Mesodermal cell (in vitro differentiated cells): ENCODE measurements around the gene COL23A1.
A peak's percentile ranks its signal among the peaks of the same experiment; 100 is the strongest.

Source experiments
- H3K27ac ChIP-seq: 2 replicates; pipeline ENCODE4 v1.7.0; 2013; ENCODE audit warnings: mild to moderate bottlenecking, low read depth, low read length, moderate library complexity; ENCODE audit not compliant: severe bottlenecking
- H3K36me3 ChIP-seq: 2 replicates; pipeline ENCODE4 v1.7.1; 2013; ENCODE audit warnings: mild to moderate bottlenecking, low read length, moderate library complexity; ENCODE audit not compliant: control insufficient read depth, insufficient read depth
- H3K4me1 ChIP-seq: one replicate; pipeline ENCODE4 v1.7.1; 2013; ENCODE audit warnings: mild to moderate bottlenecking, low read length; ENCODE audit not compliant: insufficient read depth, control insufficient read depth, poor library complexity, severe bottlenecking
- H3K4me3 ChIP-seq: 2 replicates; pipeline ENCODE4 v1.7.0; 2013; ENCODE audit warnings: low read length, control low read depth, mild to moderate bottlenecking; ENCODE audit not compliant: insufficient read depth, poor library complexity, severe bottlenecking; ENCODE audit errors: extremely low read depth
- H3K9me3 ChIP-seq: 2 replicates; pipeline ENCODE4 v1.7.1; 2013; ENCODE audit warnings: mild to moderate bottlenecking, low read length, moderate library complexity; ENCODE audit not compliant: control insufficient read depth
- WGBS, 2 experiments: methylation state at CpG; one replicate each; pipeline ENCODE4 v1.1.5; 2013; ENCODE audit warnings: missing lambda C conversion rate in 2 of 2; ENCODE audit not compliant: insufficient coverage in 2 of 2; 5-methylcytosine and 5-hydroxymethylcytosine counted together

Gene COL23A1

DNA sequence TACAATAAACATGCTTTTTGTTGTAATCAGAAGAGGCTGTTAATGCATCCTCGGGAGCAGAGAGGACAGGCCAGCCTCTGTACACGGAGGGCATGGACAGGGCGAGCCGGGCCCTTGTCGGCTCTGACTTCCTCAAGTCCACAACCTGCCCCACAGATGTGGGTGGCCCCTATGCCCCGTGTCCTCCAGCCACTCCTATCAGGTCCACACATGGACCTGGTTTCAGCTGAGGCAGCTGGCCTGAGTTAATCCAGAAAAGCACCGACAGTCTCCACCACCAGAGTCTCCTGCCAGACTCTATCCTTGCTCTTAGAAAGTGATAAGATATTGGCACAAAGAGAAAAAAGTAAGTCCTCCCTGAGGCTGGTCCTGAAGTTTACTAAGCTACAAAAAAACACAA lies 305.2 kb downstream of the COL23A1 start:
- H3K4me3 ChIP-seq = no peak overlapping the region
- no peaks in the 10 kb centered on the region for H3K36me3 ChIP-seq
- peaks cover 4% of the 10 kb centered on the region for H3K9me3 ChIP-seq
- H3K4me1 ChIP-seq = no peaks in the 10 kb centered on the region
- peak overlapping the region; percentile 29 for H3K27ac ChIP-seq
- WGBS, 2 experiments = 94 to 100% methylated on average over 3 to 5 of the region's 7 CpGs

- Histone ChIP-seq H3K4me1 (peaks cover 4% of the 10 kb centered on the region), H3K9me3 (peaks cover 4% of the 10 kb centered on the region), H3K4me3 (no peak overlapping the region), H3K36me3 (no peaks in the 10 kb centered on the region), H3K27ac (no peak overlapping the region)
- WGBS, 2 experiments = 53% methylated on average over 2 of the region's 3 CpGs; no CpG with 5 or more reads in 1 of the 2 experiments
These were observed 306.0 kb downstream of the COL23A1 start for GRCh38 chr5:178284093-178284675.

DNA sequence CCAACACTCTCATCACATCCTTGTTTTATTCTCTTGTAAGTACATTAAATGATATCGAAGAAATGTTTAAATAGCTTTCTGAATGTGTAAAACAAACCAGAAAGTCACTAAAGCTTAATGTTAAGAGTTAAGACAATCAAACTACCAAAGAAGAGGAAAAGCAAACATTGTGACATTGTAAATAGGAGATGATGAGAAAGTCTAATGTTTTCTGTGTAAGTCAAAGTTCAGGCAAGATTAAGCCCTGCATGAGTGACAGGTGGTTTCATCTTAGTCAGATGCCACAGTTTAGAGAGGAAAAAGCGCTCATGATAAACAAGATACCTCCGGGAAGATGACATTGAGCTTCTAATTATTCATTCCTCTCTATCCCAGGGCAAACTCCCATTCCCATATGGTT lies 306.7 kb downstream of the COL23A1 start:
- peaks cover 4% of the 10 kb centered on the region for H3K4me1 ChIP-seq
- no peak overlapping the region for H3K27ac ChIP-seq
- no peaks in the 10 kb centered on the region for H3K36me3 ChIP-seq
- H3K9me3 ChIP-seq = peaks cover 4% of the 10 kb centered on the region
- no peak overlapping the region for H3K4me3 ChIP-seq
- 79 to 90% methylated on average over 2 of the region's 3 CpGs for whole genome bisulfite sequencing, 2 experiments

- Histone ChIP-seq H3K27ac (no peak overlapping the region), H3K4me3 (no peak overlapping the region)
- WGBS, 2 experiments = 75 to 90% methylated on average over 3 of the region's 4 CpGs
These were observed 307.8 kb downstream of the COL23A1 start for GRCh38 chr5:178282391-178282790.

GRCh38 chr5:178281331-178281730 lies 308.9 kb downstream of the COL23A1 start:
- H3K9me3 ChIP-seq = peaks cover 4% of the 10 kb centered on the region
- peaks cover 4% of the 10 kb centered on the region for H3K4me1 ChIP-seq
- no peak overlapping the region for H3K27ac ChIP-seq
- no peak overlapping the region for H3K4me3 ChIP-seq
- H3K36me3 ChIP-seq = no peaks in the 10 kb centered on the region
- 95% methylated on average over 14 to 17 of the region's 19 CpGs for WGBS, 2 experiments

More at GRCh38 chr5:178282391-178282790, 307.8 kb downstream of the COL23A1 start:
- H3K4me1 ChIP-seq = peaks cover 4% of the 10 kb centered on the region
- H3K36me3 ChIP-seq = no peaks in the 10 kb centered on the region
- peaks cover 4% of the 10 kb centered on the region for H3K9me3 ChIP-seq

- peaks cover 4% of the 10 kb centered on the region for H3K4me1 ChIP-seq
- no peaks in the 10 kb centered on the region for H3K36me3 ChIP-seq
- no peak overlapping the region for H3K27ac ChIP-seq
- H3K4me3 ChIP-seq = no peak overlapping the region
- 89 to 93% methylated on average over 7 to 9 of the region's 9 CpGs for WGBS, 2 experiments
- H3K9me3 ChIP-seq = peaks cover 10% of the 10 kb centered on the region
These were observed 309.6 kb downstream of the COL23A1 start for GRCh38 chr5:178280631-178281030.

GRCh38 chr5:178279723-178280438 lies 310.3 kb downstream of the COL23A1 start:
- no peaks in the 10 kb centered on the region for H3K36me3 ChIP-seq
- 27 to 29% methylated on average over 29 to 30 of the region's 33 CpGs for WGBS, 2 experiments
- peaks cover 13% of the 10 kb centered on the region for H3K9me3 ChIP-seq
- H3K4me1 ChIP-seq = peaks cover 4% of the 10 kb centered on the region
- H3K27ac ChIP-seq = no peak overlapping the region
- no peak overlapping the region for H3K4me3 ChIP-seq

- Histone ChIP-seq H3K27ac (no peak overlapping the region), H3K4me3 (no peak overlapping the region), H3K9me3 (peaks cover 13% of the 10 kb centered on the region), H3K4me1 (peaks cover 4% of the 10 kb centered on the region), H3K36me3 (no peaks in the 10 kb centered on the region)
- WGBS, 2 experiments = 86 to 91% methylated on average over 11 to 14 of the region's 14 CpGs
These were observed 311.0 kb downstream of the COL23A1 start for GRCh38 chr5:178279026-178279722.

DNA sequence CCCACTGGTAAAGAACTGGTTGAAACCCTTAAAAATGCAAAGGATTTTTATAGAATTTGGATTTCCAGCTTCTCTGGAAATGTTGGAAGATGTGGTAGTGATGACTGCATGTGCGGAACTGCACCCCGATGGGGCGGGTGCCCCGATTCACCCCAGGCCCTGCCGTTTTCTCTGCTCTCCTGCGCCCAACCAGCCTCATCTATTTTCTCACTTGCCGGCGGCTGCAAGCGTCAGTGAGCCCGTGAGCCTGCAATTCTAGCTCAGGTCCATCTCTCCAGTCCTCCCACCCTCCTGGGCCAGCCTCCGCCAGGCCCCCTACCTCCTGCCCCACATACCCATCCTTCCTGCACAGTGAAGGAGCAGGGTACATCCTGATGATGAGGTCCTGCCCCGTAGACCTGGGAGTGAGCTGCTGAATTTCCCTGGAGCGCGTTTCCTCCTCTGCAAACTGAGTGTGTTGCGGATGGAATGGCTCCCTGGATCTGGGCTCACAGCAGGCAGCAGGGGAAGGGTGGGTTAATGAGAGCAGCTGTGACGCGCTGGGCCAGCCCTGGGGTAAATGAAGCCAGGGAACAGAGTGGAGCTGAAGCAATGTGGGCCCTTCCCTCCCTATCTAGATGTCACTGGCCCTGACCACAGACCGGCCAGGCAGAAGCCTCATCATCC lies 311.7 kb downstream of the COL23A1 start:
- Histone ChIP-seq H3K9me3 (peaks cover 8% of the 10 kb centered on the region), H3K4me3 (no peak overlapping the region), H3K27ac (no peak overlapping the region), H3K36me3 (no peaks in the 10 kb centered on the region), H3K4me1 (peaks cover 4% of the 10 kb centered on the region)
- WGBS, 2 experiments = 82 to 88% methylated on average over 16 of the region's 18 CpGs

DNA sequence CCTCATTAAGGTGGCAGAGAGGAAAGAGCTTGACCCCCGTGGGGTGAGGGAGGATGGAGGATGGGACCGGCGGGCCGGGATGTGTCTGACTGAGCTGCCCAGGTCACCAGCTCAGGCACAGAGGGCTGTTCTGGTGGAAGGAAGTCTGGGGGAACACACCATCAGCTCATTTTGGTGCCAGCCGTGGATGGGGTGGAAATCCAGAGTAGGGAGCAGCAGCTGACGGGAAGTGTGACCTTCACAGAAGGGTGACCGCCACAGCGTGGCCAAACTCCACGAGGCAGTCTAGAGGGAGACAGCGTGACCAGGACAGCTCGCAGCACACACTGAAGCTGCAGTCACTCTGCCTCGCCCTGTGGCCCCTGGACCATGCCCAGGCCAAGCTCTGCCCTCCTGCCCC lies 312.3 kb downstream of the COL23A1 start:
- no peak overlapping the region for H3K27ac ChIP-seq
- no peaks in the 10 kb centered on the region for H3K36me3 ChIP-seq
- peaks cover 4% of the 10 kb centered on the region for H3K4me1 ChIP-seq
- H3K9me3 ChIP-seq = peaks cover 8% of the 10 kb centered on the region
- H3K4me3 ChIP-seq = no peak overlapping the region
- 76 to 80% methylated on average over 11 to 12 of the region's 12 CpGs for WGBS, 2 experiments
